HG03064 (cell line): ENCODE data around the gene THY1.
"Not testable (repeated sequence)": the region's sequence is repeated elsewhere in the genome, so short reads cannot be mapped to it uniquely, and the experiment has no call there.

ENCODE experiments used
- ATAC-seq: cut with Tn5 transposase; IDR thresholded peaks from one replicate; pipeline ENCODE4 v1.9.1; 2021; ENCODE audit warnings: low read depth; ENCODE audit not compliant: unreplicated experiment

Gene THY1

DNA sequence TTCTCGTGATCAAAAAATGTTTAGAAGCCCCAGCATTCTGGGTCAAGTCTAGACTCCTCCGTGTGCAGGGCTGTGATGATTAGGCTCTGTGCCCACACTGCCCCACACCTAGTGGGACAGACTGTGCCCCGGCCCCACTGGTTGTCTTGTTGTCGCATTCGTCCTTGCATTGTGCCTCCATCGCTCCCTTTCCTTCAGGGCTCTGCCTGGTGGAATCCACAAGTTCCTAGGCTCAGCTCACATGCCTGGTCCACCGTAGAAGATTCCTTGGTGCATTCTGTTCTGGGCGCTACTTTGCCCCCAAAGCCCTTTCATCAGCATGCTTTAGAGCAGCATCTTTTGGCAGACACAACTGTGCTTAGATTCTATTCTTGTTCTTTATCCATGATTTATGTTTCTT, 23.5 kb upstream of the THY1 start:
- no peak for ATAC-seq

GRCh38 chr11:119445850-119446249, 22.9 kb upstream of the THY1 start:
- ATAC-seq, result no peak

DNA sequence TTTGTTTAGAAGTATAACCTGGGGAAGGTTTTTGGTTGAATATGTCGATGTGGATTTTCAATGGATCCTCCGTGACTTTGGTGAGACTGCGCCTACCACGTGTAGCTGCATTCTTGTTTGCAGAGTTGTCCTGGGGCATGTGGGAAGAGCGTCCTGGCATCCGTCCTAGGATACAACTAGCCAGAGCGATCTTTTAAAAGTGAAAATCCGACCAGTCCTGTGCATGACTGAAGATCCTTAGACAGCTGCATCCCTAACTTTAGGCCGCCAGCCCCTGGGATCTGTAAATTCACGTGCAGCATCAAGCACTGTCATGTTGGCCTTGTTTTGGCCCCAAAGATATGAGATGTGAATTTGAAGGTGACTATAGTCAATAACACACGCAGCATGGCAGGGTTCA, 22.4 kb upstream of the THY1 start:
- no peak for ATAC-seq

DNA sequence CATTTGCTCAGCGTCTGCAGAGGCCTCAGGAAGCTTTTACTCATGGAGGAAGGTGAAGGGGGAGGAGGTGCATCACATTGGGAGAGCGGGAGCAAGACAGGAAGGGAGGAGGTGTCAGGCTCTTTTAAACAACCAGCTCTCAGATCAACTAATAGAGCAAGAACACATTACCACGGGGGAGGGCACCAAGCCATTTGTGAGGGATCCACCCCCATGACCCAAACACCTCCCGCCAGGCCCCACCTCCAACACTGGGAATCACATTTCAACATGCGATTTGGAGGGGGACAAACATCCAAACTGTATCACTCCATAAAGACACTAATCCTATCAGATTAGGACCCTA, 18.9 kb upstream of the THY1 start:
- no peak for ATAC-seq

GRCh38 chr11:119438599-119438998, 15.6 kb upstream of the THY1 start:
- no peak for ATAC-seq

DNA sequence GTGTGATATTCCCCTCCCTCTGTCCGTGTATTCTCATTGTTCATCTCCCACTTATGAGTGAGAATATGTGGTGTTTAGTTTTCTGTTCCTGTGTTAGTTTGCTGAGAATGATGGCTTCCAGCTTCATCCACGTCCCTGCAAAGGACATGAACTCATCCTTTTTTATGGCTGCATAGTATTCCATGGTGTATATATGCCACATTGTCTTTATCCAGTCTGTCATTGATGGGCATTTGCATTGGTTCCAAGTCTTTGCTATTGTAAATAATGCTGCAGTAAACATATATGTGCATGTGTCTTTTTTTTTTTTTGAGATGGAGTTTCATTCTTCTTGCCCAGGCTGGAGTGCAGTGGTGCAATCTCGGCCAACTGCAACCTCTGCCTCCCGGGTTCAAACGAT, 14.5 kb upstream of the THY1 start:
- ATAC-seq, result not testable (repeated sequence)

DNA sequence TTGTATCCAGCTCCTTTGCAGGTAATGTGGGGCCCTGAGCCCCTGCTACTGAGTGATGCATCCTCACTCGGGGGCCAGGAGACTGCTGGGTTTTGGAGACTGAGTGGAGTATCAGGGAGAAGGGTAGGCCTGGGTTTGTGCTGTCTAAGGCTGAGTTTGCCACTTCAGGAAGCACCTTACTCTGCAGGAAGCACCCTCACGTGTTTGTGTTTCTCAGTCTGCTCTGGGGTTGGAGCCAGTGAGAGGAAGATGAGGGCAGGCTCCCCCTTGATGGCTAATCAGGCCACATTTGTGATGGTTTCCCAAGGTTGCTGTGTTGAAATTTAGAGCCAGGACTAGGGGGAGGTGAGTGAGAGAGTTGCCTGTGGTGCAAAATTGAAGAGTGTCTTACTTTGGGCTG, 13.7 kb upstream of the THY1 start:
- no peak for ATAC-seq

- ATAC-seq, result no peak
These were observed 13.1 kb upstream of the THY1 start for GRCh38 chr11:119436093-119436492.

GRCh38 chr11:119434591-119435330, 11.8 kb upstream of the THY1 start:
- no peak for ATAC-seq

DNA sequence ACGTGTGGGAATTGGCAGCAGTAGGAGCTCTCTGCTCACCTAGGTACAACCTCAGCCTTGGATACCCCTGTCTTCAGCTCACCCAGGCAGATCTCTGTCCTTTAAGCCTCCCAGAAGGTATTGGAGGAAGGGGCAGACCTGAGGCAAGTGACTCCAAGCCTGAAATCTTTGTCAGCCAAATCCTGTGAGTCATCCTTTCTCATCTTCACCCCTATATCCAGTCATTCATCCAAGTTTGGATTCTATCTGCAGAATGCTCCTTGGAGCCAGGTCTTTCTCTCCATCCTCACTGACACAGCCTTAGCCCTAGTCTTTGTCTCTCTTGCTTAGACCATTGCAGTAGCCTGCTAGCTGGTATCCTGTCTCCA, 10.4 kb upstream of the THY1 start:
- ATAC-seq, result no peak

GRCh38 chr11:119432484-119433357, 9.7 kb upstream of the THY1 start:
- ATAC-seq, result no peak

GRCh38 chr11:119431523-119431922, 8.6 kb upstream of the THY1 start:
- no peak for ATAC-seq

DNA sequence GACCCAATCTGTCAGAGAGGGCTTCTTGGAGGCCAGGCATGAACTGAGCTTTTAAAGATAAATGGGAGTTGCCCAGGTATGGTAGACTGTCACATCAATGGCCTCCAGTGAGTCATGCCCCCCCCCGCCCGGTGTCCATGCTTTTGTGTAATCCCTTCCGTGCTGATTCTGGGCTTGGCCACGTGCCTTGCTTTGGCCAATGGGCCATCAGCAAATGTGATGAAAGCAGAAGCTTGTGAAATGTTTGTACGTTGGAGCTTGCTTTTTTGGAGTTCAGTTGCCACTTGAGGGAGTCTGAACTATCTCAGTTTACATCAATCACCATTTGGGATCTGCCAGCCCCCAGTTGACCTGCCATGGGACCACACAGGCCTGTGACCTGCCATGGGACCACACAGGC, 4.3 kb upstream of the THY1 start:
- no peak for ATAC-seq

DNA sequence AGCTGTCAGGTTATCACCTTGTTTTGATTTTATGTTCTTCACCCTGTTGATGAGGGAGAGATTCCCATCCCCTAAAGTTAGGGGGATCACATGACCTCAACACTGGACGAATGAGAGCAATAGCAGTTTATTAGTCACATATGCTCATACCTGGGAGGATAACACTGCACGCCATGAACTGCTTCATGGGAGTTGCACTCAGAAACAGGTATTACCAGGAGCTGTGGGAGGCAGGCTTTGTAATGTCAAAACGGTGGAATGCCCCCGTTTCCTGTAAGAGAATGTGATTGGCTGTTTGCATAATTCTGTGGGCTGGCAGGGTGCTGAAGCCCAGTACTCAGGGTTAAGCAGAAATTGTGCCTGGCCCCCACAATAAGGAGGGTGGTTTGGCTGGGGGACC, 3.2 kb upstream of the THY1 start:
- no peak for ATAC-seq

- ATAC-seq, result no peak
These were observed 1.8 kb upstream of the THY1 start for GRCh38 chr11:119424775-119425174.

DNA sequence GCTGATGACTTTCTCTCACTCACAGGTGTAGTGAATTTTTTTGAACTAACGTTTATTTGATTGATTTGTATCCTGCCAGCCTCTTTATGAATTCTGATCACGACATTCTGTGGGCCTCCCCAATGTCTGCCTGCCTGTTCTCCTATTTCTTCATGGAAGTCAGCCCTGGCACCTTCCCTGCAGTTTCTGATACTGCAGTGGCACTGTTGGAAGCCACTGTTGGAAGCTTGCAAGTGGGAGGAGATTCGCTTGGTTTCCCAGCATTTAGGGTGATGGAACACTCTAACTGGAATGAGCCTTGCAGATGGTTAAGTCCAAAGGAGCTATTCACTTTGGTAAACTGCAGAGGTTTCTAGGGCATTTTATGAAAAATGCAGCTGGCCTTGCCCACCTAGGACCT, 1.3 kb upstream of the THY1 start:
- no peak for ATAC-seq

DNA sequence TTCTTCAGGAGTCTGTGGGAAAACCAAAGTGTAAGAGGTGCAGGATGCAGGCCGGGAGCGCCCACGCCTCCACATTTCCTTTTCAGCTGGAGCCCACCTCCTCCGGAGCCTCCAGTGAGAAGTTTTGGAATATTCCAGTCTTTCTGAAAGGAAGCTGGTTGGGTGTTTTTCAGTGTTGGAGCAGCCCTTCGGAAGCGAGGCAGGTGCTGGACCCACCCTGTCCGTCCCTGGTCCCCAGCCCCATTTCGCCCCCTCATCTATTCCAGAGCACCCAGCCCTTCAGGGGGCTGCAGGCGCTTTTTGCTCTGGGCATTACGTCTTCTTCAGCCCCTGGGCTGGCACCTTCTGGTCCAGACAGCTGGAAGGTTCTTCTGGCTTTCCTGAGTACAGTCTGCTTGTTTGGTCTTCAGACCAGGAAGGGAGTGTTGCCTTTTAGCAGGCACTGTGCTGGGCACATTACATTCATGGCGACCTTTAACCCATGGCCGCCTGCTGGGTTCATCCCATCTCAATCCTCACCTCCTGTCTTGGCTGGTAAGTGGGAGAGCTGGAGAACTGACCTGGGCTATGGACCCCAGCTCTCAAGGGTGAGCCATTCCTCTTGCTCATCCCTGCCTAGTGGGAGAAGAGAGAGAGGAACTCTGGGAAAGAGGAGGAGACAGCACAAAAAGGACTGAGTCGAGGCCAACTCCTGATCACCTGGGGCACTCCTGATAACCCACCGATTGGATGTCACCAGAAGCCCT, 710 bp upstream of the THY1 start:
- no peak for ATAC-seq

DNA sequence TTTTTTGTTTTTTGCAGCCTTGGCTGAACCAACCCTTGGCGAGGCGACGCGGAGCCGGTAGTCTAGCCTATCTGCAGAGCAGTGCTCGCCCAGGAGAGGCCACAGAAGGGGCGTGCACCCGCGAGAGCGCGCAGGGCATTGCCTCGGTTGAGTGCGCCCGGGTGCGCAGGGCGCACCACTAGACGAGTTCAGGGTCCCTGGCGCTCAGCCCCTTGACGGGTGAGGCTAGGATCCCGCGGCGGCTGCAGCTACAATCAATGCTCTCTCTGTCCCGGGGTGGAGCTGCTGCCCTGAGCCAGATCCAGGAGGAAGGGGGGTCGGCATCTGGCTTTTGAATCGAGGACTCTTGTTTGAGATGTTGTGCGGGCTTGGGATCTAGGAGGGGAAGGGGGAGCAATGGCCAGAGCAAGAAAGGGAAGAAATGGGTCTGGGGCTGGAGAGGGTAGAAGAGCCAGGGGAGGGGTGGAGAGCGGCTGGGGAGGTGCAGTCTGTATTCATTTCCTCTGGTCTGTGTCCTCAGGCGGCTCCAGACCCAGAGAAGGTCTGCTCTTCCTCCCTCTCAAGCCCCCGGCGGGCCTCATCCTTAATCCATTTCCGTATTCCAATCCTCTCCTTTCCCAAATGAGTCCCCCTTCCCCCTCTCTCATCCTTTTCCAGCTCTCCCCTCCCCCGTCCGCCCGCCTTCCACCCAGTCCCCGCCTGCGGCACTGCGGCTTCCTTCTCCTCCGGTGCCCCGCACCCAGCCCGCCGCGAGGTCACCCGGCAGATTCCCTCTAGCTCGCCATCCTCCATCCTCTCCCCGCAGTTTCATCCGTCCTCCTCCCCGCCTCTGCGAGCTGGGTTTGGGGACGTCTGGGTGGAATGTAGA, 797 bp downstream of the THY1 start:
- ATAC-seq, result no peak

GRCh38 chr11:119421351-119421750, 1.6 kb downstream of the THY1 start:
- no peak for ATAC-seq

- no peak for ATAC-seq
These were observed 2.3 kb downstream of the THY1 start for GRCh38 chr11:119420631-119421030.
